Esophagus muscularis mucosa (tissue), 4 donors: ENCODE measurements around the gene ASB9. TPM values are rescaled to one million over a fixed set of nuclear protein-coding genes. Genes with fewer than 3 reads are reported as not detected.

Source experiments
- DNase-seq: peaks from one replicate; pipeline ENCODE4 v3.0.0-alpha.2; 2017; ENCODE audit errors: extremely low spot score
- H3K27ac ChIP-seq, 4 donors: fragments of 200-600 bp; sonication (generic); replicated peaks in 1 of 4; 1 replicate in 3 of 4; 2 replicates in 1 of 4; pipeline ENCODE4 v1.5.1; 2016 to 2019; ENCODE audit warnings: mild to moderate bottlenecking in 1 of 4
- H3K27me3 ChIP-seq, 4 donors: fragments of 200-600 bp; sonication (generic); one replicate each; pipeline versions ENCODE4 v1.5.1 to v1.6.0; 2016 to 2019
- H3K36me3 ChIP-seq, 4 donors: fragments of 200-600 bp; sonication (generic); one replicate each; pipeline ENCODE4 v1.5.1; 2016 to 2019
- H3K4me1 ChIP-seq, 4 donors: fragments of 200-600 bp; sonication (generic); one replicate each; pipeline ENCODE4 v1.5.1; 2016 to 2019
- H3K4me3 ChIP-seq, 4 donors: fragments of 200-600 bp; sonication (generic); 1 replicate in 2 of 4; 2 replicates in 2 of 4; pipeline ENCODE4 v1.5.1; 2016 to 2019; ENCODE audit warnings: mild to moderate bottlenecking in 4 of 4, moderate library complexity in 1 of 4
- H3K9me3 ChIP-seq, 4 donors: fragments of 200-600 bp; sonication (generic); 1 replicate in 3 of 4; 2 replicates in 1 of 4; pipeline ENCODE4 v1.5.1; 2016 to 2019
- EP300 ChIP-seq: sonication (generic); formaldehyde crosslinking; IDR thresholded peaks from one replicate; pipeline ENCODE4 v1.6.1; 2017; ENCODE audit warnings: antibody characterized with exemption
- POLR2A ChIP-seq: fragments of 450-650 bp; IDR thresholded peaks from one replicate; pipeline ENCODE4 v1.6.1; 2017; ENCODE audit warnings: antibody characterized with exemption, moderate library complexity, mild to moderate bottlenecking, low read depth
- POLR2AphosphoS5 ChIP-seq, 2 donors: sonication (generic); formaldehyde crosslinking; IDR thresholded peaks; one replicate each; pipeline ENCODE4 v1.6.1; 2017; ENCODE audit warnings: antibody characterized with exemption in 2 of 2
- WGBS: methylation state at CpG from one replicate; pipeline ENCODE4 v1.1.5; 2018; 5-methylcytosine and 5-hydroxymethylcytosine counted together
- intact Hi-C: fragments of 100-400 bp; cut with DNase I; formaldehyde crosslinking; loops from one replicate; pipeline ENCODE4 v1.15.1; 2023
- total RNA-seq, 4 donors: library from RNA; depleted of rRNA; stranded (reverse); fragments of >200 nt; gene quantifications; one replicate each; pipeline versions ENCODE4 v1.1.0 to v1.2.1, GENCODE V29; 2016
- TF ChIP-seq, protein P1 (sequence below), 3 experiments: fragments of 200-600 bp in 2 of 3; fragments of 450-650 bp in 1 of 3; sonication (generic) in 2 of 3; IDR thresholded peaks; one replicate each; pipeline ENCODE4 v1.5.1; 2017 to 2019; ENCODE audit warnings: antibody characterized with exemption in 3 of 3, mild to moderate bottlenecking in 2 of 3, moderate library complexity in 1 of 3

Gene ASB9
- total RNA-seq, 4 donors from 2014 or later: 2.1 to 3.9 (median 2.6) TPM

DNA sequence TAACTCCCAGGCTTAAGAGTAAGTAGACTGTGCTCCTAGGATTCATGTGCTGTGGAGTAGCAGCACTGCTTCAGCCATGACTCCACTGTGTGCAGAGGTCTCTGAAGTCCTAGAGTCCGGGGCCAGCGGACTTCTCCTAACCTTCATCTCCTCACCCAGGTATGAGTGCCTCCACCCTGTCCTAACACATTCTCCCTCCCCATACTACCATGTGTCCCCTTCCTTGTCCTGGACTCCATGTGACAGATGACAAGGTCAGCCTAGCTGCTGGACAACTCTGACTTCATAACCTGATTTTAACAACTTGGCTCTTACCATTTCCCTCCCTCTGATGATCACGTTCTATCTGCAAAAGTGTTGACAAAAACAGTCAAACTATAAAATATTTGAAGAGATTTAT is 28.9 kb upstream of the ASB9 start:
- Histone ChIP-seq H3K4me1 (peaks cover 0 to 12% (median 3%) of the 10 kb centered on the region in 4 donors), H3K9me3 (no peaks in the 10 kb centered on the region), H3K27ac (peak overlapping the region in 3 of 4 donors; percentile 0 to 46 (median 43)), H3K4me3 (no peak overlapping the region), H3K36me3 (no peaks in the 10 kb centered on the region), H3K27me3 (no peaks in the 10 kb centered on the region)
- 70% methylated on average over 3 of the region's 3 CpGs for WGBS
- no peak for DNase-seq
- intact Hi-C loops: no loop called here
- TF ChIP-seq, protein P1, sequence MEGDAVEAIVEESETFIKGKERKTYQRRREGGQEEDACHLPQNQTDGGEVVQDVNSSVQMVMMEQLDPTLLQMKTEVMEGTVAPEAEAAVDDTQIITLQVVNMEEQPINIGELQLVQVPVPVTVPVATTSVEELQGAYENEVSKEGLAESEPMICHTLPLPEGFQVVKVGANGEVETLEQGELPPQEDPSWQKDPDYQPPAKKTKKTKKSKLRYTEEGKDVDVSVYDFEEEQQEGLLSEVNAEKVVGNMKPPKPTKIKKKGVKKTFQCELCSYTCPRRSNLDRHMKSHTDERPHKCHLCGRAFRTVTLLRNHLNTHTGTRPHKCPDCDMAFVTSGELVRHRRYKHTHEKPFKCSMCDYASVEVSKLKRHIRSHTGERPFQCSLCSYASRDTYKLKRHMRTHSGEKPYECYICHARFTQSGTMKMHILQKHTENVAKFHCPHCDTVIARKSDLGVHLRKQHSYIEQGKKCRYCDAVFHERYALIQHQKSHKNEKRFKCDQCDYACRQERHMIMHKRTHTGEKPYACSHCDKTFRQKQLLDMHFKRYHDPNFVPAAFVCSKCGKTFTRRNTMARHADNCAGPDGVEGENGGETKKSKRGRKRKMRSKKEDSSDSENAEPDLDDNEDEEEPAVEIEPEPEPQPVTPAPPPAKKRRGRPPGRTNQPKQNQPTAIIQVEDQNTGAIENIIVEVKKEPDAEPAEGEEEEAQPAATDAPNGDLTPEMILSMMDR (IDR thresholded peaks at IDR 0.05): no peak
- TF ChIP-seq EP300: no peak
- TF ChIP-seq POLR2AphosphoS5 (IDR thresholded peaks at IDR 0.05): no peak
- no peak for TF ChIP-seq POLR2A

DNA sequence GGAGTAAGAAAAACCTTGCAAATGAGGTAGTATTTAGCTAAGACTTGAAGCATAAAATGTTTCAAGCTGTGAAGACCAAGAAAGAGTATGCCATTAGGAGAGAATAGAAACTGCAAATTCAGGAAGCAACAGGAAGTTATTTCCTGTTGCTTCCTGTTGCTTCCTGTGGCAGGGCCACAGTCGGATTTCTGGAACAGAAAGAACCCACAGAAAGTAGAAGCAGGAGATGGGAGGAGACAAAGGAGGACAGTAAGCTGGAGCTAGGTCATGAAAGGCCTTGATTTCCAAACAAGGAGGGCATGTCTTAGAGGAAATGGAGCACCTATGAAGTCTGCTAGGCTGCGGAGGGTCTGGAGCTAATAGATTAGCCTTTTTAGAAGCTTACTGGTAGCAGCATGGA is 28.3 kb upstream of the ASB9 start:
- WGBS: 54% methylated on average over 2 of the region's 2 CpGs

DNA sequence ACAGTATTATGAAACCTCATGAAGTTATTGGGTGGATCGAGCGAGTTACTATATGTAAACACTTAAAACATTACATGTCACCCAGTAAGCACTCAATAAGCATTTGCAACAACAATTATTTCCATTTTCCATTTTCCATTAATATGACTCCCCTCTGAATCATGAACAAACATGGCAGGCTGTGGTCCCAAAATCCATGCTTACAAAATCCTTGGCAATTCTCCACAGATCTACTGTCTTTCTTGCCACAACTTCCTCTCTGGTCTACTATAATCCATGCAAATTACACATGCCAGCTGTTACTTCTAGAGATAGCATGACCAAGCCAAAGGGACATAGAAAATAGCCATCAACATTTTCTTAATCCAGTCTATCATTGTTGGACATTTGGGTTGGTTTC is 23.6 kb upstream of the ASB9 start:
- no peak overlapping the region for H3K27ac ChIP-seq
- intact Hi-C loops: no loop called here

More for the DNA sequence above, 28.3 kb upstream of the ASB9 start:
- no peaks in the 10 kb centered on the region for H3K36me3 ChIP-seq
- no peak for TF ChIP-seq POLR2A
- peak in 1 of 2 donors; percentile 25 for TF ChIP-seq POLR2AphosphoS5 (IDR thresholded peaks at IDR 0.05)
- H3K4me3 ChIP-seq: no peak overlapping the region
- H3K9me3 ChIP-seq: no peaks in the 10 kb centered on the region
- H3K27ac ChIP-seq: peak overlapping the region in 3 of 4 donors; percentile 0 to 46 (median 43)
- intact Hi-C loops: no loop called here
- no peaks in the 10 kb centered on the region for H3K27me3 ChIP-seq
- no peak for DNase-seq
- H3K4me1 ChIP-seq: peaks cover 0 to 12% (median 3%) of the 10 kb centered on the region in 4 donors

DNA sequence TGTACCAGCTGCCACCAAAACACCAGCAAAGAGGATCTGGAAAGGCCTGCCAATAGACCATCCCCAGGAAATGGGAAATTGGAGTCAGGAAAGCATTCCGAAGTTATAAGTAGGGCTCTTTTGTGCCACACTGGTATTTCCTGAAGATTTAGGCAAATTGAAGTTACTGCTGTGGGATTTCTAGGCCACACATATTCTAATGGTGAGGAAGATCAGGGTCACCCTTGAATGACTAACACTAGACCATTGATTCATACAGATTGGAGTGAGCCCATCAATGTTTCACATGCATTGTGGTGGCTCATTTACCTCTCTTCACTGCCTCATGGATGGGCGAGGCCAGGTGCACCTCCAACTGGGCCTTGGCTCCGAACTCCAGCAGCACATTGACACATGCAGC is 23.0 kb upstream of the ASB9 start:
- DNase-seq: no peak
- H3K36me3 ChIP-seq: no peaks in the 10 kb centered on the region
- no peak overlapping the region for H3K27ac ChIP-seq
- no peaks in the 10 kb centered on the region for H3K9me3 ChIP-seq
- H3K4me3 ChIP-seq: no peak overlapping the region
- intact Hi-C loops: no loop called here
- WGBS: 92% methylated on average over 3 of the region's 3 CpGs
- no peaks in the 10 kb centered on the region for H3K27me3 ChIP-seq
- TF ChIP-seq POLR2A (no peak), EP300 (no peak), POLR2AphosphoS5 (IDR thresholded peaks at IDR 0.05) (no peak)
- TF ChIP-seq, protein P1 (IDR thresholded peaks at IDR 0.05): no peak
- no peaks in the 10 kb centered on the region for H3K4me1 ChIP-seq

More for the DNA sequence above, 23.6 kb upstream of the ASB9 start:
- H3K27me3 ChIP-seq: no peaks in the 10 kb centered on the region
- no peaks in the 10 kb centered on the region for H3K9me3 ChIP-seq
- H3K4me1 ChIP-seq: no peaks in the 10 kb centered on the region
- H3K4me3 ChIP-seq: no peak overlapping the region
- no peak for TF ChIP-seq POLR2A
- TF ChIP-seq POLR2AphosphoS5 (IDR thresholded peaks at IDR 0.05): no peak
- TF ChIP-seq EP300: no peak
- TF ChIP-seq, protein P1 (IDR thresholded peaks at IDR 0.05): no peak
- WGBS: 100% methylated on average over 2 of the region's 2 CpGs
- H3K36me3 ChIP-seq: no peaks in the 10 kb centered on the region
- no peak for DNase-seq

DNA sequence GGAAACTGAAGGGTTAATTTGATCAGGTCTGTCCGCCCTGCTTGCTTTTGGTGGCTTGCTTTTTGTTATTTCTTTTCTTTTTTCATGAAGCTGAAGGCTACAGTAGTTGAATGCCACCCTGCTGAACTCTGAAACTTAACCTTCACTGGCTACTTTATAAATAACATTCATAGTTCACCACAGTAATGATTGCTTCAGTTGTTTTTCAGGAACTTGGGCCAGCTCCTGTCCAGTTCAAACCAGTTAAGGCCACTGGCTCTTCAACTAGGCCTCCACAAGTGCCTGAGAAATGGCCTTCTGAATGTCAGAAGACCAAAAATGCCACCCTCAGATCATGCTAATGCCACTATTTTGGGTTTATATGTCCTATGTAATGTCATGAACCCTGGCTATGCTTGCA is 7.7 kb upstream of the ASB9 start:
- intact Hi-C loops: no loop called here
- Histone ChIP-seq H3K4me3 (no peak overlapping the region), H3K36me3 (no peaks in the 10 kb centered on the region), H3K27ac (no peak overlapping the region), H3K9me3 (peaks cover 0 to 4% (median 0%) of the 10 kb centered on the region in 4 donors), H3K27me3 (no peaks in the 10 kb centered on the region), H3K4me1 (no peaks in the 10 kb centered on the region)
- TF ChIP-seq POLR2A (no peak), POLR2AphosphoS5 (IDR thresholded peaks at IDR 0.05) (no peak), EP300 (no peak)
- TF ChIP-seq, protein P1 (IDR thresholded peaks at IDR 0.05): no peak
- DNase-seq: no peak
- 35% methylated on average over 1 of the region's 1 CpG for WGBS
